SU-DHL-6 (cell line): ENCODE results near the gene TBR1.

Source experiments
- H2AFZ ChIP-seq: fragments of 200-600 bp; sonication (generic); 2 replicates; pipeline ENCODE4 v1.6.1; 2014; ENCODE audit warnings: low read depth, mild to moderate bottlenecking, moderate library complexity, mixed read lengths, antibody characterized with exemption, low read length; ENCODE audit not compliant: severe bottlenecking
- H3F3A ChIP-seq: fragments of 200-600 bp; shearing (Covaris generic); 2 replicates; pipeline ENCODE4 v1.6.0; 2016; ENCODE audit warnings: antibody characterized with exemption, mild to moderate bottlenecking; ENCODE audit not compliant: insufficient read depth
- H3K27ac ChIP-seq: fragments of 200-600 bp; sonication (generic); 2 replicates; pipeline ENCODE4 v1.5.1; 2016; ENCODE audit warnings: low read depth, mild to moderate bottlenecking, low read length, moderate library complexity, mixed read lengths
- H3K27me3 ChIP-seq: fragments of 200-600 bp; sonication (generic), shearing (Covaris generic); 2 replicates; pipeline ENCODE4 v1.6.0; 2014; ENCODE audit warnings: mild to moderate bottlenecking, low read length
- H3K36me3 ChIP-seq: fragments of 200-600 bp; sonication (generic); 2 replicates; pipeline ENCODE4 v1.6.1; 2014; ENCODE audit warnings: mild to moderate bottlenecking, low read length, mixed read lengths
- H3K4me2 ChIP-seq: fragments of 300-600, 200-600 bp; shearing (Covaris generic), sonication (generic); 2 replicates; pipeline ENCODE4 v1.6.0; 2014; ENCODE audit warnings: low read length, low read depth, mild to moderate bottlenecking; ENCODE audit not compliant: poor library complexity, severe bottlenecking
- H3K4me3 ChIP-seq: fragments of 200-600 bp; sonication (generic); 2 replicates; pipeline ENCODE4 v1.5.1; 2014; ENCODE audit warnings: antibody characterized with exemption, low read length, mild to moderate bottlenecking, mixed read lengths; ENCODE audit not compliant: insufficient read depth, poor library complexity, severe bottlenecking
- H3K79me2 ChIP-seq: fragments of 200-600 bp; sonication (generic); 2 replicates; pipeline ENCODE4 v1.6.1; 2014; ENCODE audit warnings: mild to moderate bottlenecking, low read length, moderate library complexity; ENCODE audit not compliant: insufficient read depth
- H3K9ac ChIP-seq: fragments of 200-600 bp; sonication (generic); 2 replicates; pipeline ENCODE4 v1.7.0; 2014; ENCODE audit warnings: mild to moderate bottlenecking, low read length
- H3K9me2 ChIP-seq: fragments of 200-600 bp; sonication (generic); replicated peaks from 2 replicates; pipeline ENCODE4 v1.6.1; 2014; ENCODE audit warnings: low read length; ENCODE audit not compliant: insufficient read depth
- H3K9me3 ChIP-seq: fragments of 200-600 bp; sonication (generic); 2 replicates; pipeline ENCODE4 v1.6.1; 2014; ENCODE audit warnings: low read length, mixed read lengths; ENCODE audit not compliant: insufficient read depth
- H4K20me1 ChIP-seq: fragments of 200-600 bp; sonication (generic); 2 replicates; pipeline ENCODE4 v1.6.1; 2014; ENCODE audit warnings: low read depth, mild to moderate bottlenecking, antibody characterized with exemption, low read length, moderate library complexity, mixed read lengths
- EZH2phosphoT487 ChIP-seq: fragments of 200-600 bp; sonication (generic), shearing (Covaris generic); conservative IDR thresholded peaks from 2 replicates; pipeline ENCODE4 v1.6.1; 2018; ENCODE audit warnings: mild to moderate bottlenecking, antibody characterized with exemption, low read length, moderate library complexity, mixed read lengths
- TF ChIP-seq, protein P1 (sequence below): fragments of 200-600 bp; sonication (generic); IDR thresholded peaks from one replicate; pipeline ENCODE4 v1.5.1; 2017; ENCODE audit warnings: antibody characterized with exemption, mild to moderate bottlenecking, low read length, moderate library complexity; ENCODE audit not compliant: insufficient read depth, poor library complexity, severe bottlenecking

The TBR1 gene

DNA sequence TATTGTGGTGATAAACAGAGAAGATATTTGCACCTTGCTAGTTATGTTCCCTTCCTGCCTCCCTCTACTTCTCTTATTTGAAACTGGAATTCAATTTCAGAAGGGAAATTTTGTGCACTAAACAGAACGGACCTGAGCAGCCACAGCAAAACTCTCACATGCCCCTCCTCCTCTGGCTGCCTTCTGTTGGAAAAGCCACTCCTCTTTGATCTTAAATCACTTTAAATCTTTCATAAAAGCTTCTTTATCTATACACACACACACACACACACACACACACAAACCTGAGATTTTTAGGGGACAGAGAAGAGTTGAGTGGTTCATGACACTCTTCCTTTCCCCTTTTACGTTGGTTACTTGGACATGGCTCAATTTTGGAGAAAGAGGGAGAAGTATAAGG is 5.6 kb downstream of the TBR1 start:
- H3K9me3 ChIP-seq: no peaks in the 10 kb centered on the region
- no peaks in the 10 kb centered on the region for H3K27me3 ChIP-seq
- no peaks in the 10 kb centered on the region for H3K9me2 ChIP-seq
- H3K4me2 ChIP-seq: no peak overlapping the region
- no peaks in the 10 kb centered on the region for H3F3A ChIP-seq
- H3K79me2 ChIP-seq: no peaks in the 10 kb centered on the region
- H3K9ac ChIP-seq: no peak overlapping the region
- H4K20me1 ChIP-seq: no peaks in the 10 kb centered on the region
- H2AFZ ChIP-seq: no peak overlapping the region
- H3K27ac ChIP-seq: no peak overlapping the region
- no peak overlapping the region for H3K4me3 ChIP-seq
- H3K36me3 ChIP-seq: no peaks in the 10 kb centered on the region
- TF ChIP-seq EZH2phosphoT487: no peak
- TF ChIP-seq, protein P1, sequence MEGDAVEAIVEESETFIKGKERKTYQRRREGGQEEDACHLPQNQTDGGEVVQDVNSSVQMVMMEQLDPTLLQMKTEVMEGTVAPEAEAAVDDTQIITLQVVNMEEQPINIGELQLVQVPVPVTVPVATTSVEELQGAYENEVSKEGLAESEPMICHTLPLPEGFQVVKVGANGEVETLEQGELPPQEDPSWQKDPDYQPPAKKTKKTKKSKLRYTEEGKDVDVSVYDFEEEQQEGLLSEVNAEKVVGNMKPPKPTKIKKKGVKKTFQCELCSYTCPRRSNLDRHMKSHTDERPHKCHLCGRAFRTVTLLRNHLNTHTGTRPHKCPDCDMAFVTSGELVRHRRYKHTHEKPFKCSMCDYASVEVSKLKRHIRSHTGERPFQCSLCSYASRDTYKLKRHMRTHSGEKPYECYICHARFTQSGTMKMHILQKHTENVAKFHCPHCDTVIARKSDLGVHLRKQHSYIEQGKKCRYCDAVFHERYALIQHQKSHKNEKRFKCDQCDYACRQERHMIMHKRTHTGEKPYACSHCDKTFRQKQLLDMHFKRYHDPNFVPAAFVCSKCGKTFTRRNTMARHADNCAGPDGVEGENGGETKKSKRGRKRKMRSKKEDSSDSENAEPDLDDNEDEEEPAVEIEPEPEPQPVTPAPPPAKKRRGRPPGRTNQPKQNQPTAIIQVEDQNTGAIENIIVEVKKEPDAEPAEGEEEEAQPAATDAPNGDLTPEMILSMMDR: no peak

DNA sequence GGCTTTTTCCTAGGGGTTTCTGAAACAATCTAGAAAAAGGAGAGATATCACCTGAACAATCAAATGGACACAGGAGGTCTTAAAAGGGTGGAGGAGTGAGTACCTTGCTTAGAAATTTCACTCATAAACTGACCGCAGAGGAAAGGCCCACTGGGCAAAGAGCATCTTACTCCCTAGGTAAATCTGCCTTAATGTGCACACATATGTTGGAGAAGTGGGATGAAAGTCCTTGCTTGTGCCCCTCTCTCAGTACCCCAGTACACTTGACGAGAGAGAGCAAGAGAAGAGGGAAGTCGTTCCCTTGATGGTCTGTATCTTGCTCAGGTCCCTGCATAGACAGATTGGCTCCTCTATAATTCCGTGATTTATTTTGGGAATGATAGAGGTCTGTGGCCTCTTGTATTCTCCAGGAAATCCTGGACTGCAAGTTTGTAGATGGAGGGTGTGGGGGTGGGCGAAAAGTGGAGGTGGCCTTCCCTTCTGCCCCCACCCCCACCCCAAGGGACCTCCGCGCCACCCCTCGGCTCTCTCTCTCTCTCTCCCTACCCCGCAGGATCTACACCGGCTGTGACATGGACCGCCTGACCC is 6.8 kb downstream of the TBR1 start:
- H2AFZ ChIP-seq: no peak overlapping the region
- no peak overlapping the region for H3K4me3 ChIP-seq
- H3K9me2 ChIP-seq: no peaks in the 10 kb centered on the region
- no peaks in the 10 kb centered on the region for H3K27me3 ChIP-seq
- H3K36me3 ChIP-seq: no peaks in the 10 kb centered on the region
- H4K20me1 ChIP-seq: no peaks in the 10 kb centered on the region
- H3K9ac ChIP-seq: no peak overlapping the region
- H3F3A ChIP-seq: no peaks in the 10 kb centered on the region
- no peaks in the 10 kb centered on the region for H3K9me3 ChIP-seq
- TF ChIP-seq, protein P1: no peak
- TF ChIP-seq EZH2phosphoT487: no peak
- H3K79me2 ChIP-seq: no peaks in the 10 kb centered on the region
- H3K27ac ChIP-seq: no peak overlapping the region
- no peak overlapping the region for H3K4me2 ChIP-seq

DNA sequence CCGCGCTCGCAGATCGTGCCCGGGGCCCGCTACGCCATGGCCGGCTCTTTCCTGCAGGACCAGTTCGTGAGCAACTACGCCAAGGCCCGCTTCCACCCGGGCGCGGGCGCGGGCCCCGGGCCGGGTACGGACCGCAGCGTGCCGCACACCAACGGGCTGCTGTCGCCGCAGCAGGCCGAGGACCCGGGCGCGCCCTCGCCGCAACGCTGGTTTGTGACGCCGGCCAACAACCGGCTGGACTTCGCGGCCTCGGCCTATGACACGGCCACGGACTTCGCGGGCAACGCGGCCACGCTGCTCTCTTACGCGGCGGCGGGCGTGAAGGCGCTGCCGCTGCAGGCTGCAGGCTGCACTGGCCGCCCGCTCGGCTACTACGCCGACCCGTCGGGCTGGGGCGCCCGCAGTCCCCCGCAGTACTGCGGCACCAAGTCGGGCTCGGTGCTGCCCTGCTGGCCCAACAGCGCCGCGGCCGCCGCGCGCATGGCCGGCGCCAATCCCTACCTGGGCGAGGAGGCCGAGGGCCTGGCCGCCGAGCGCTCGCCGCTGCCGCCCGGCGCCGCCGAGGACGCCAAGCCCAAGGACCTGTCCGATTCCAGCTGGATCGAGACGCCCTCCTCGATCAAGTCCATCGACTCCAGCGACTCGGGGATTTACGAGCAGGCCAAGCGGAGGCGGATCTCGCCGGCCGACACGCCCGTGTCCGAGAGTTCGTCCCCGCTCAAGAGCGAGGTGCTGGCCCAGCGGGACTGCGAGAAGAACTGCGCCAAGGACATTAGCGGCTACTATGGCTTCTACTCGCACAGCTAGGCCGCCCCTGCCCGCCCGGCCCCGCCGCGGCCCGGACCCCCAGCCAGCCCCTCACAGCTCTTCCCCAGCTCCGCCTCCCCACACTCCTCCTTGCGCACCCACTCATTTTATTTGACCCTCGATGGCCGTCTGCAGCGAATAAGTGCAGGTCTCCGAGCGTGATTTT is 7.6 kb downstream of the TBR1 start:
- Histone ChIP-seq H3K9ac (no peak overlapping the region), H3K27me3 (no peaks in the 10 kb centered on the region), H3F3A (no peaks in the 10 kb centered on the region), H4K20me1 (no peaks in the 10 kb centered on the region), H2AFZ (no peak overlapping the region), H3K79me2 (no peaks in the 10 kb centered on the region), H3K27ac (no peak overlapping the region), H3K9me2 (no peaks in the 10 kb centered on the region), H3K4me3 (no peak overlapping the region), H3K36me3 (no peaks in the 10 kb centered on the region), H3K9me3 (no peaks in the 10 kb centered on the region), H3K4me2 (no peak overlapping the region)
- TF ChIP-seq, protein P1: no peak
- TF ChIP-seq EZH2phosphoT487: no peak
